HepG2 (cell line): ENCODE results near the gene ZNF227. TPM values are rescaled to one million over a fixed set of nuclear protein-coding genes. Genes with fewer than 3 reads are reported as not detected.

Experiments used
- ADNP ChIP-seq: sonication (generic); formaldehyde crosslinking; IDR thresholded peaks from 2 replicates; pipeline ENCODE4 v1.4.0; 2020; ENCODE audit warnings: missing genetic modification reagents
- ELF3 ChIP-seq: IDR thresholded peaks from 2 replicates; pipeline ENCODE4 v1.6.1; 2016; ENCODE audit warnings: missing genetic modification reagents, missing compliant biosample characterization
- ELF4 ChIP-seq: sonication (generic); formaldehyde crosslinking; IDR thresholded peaks from 2 replicates; pipeline ENCODE4 v1.5.0; 2020; ENCODE audit warnings: missing genetic modification reagents, mild to moderate bottlenecking, moderate library complexity, borderline replicate concordance
- ETV5 ChIP-seq: IDR thresholded peaks from 2 replicates; pipeline ENCODE4 v1.6.1; 2018; ENCODE audit warnings: missing biosample characterization, missing genetic modification reagents, inconsistent platforms, borderline replicate concordance
- RAD51 ChIP-seq: fragments of 450-650 bp; IDR thresholded peaks from 2 replicates; pipeline ENCODE4 v1.6.1; 2016; ENCODE audit warnings: borderline replicate concordance
- RBM39 ChIP-seq: fragments of 200-400 bp; formaldehyde crosslinking; IDR thresholded peaks from one replicate; pipeline ENCODE4 v1.6.1; 2018; ENCODE audit warnings: antibody characterized with exemption, mild to moderate bottlenecking, low read depth, low read length; ENCODE audit not compliant: poor library complexity, severe bottlenecking
- SOX5 ChIP-seq: IDR thresholded peaks from 2 replicates; pipeline ENCODE4 v1.6.1; 2016; ENCODE audit warnings: borderline replicate concordance
- SUZ12 ChIP-seq: fragments of 150-350 bp; IDR thresholded peaks from 2 replicates; pipeline ENCODE4 v1.6.1; 2014; ENCODE audit warnings: low read depth, low read length
- TCF7 ChIP-seq: sonication (generic); IDR thresholded peaks from 2 replicates; pipeline ENCODE4 v1.6.1; 2016; ENCODE audit warnings: antibody characterized with exemption, low read depth
- ZBTB3 ChIP-seq: sonication (generic); formaldehyde crosslinking; IDR thresholded peaks from 2 replicates; pipeline ENCODE4 v1.4.0; 2020; ENCODE audit warnings: low read depth, mild to moderate bottlenecking, moderate library complexity, missing genetic modification reagents, borderline replicate concordance
- ZBTB40 ChIP-seq, 2 experiments: fragments of 450-650 bp in 1 of 2; sonication (generic) in 1 of 2; formaldehyde crosslinking in 1 of 2; IDR thresholded peaks; 2 replicates each; pipeline versions ENCODE4 v1.6.1 to v1.8.0; 2016 to 2022; ENCODE audit warnings: antibody characterized with exemption in 1 of 2, mild to moderate bottlenecking in 1 of 2, missing genetic modification reagents in 1 of 2
- ZBTB44 ChIP-seq: sonication (generic); formaldehyde crosslinking; IDR thresholded peaks from 2 replicates; pipeline ENCODE4 v1.4.0; 2020; ENCODE audit warnings: missing genetic modification reagents
- ZNF230 ChIP-seq: sonication (generic); formaldehyde crosslinking; IDR thresholded peaks from 2 replicates; pipeline ENCODE4 v1.4.0; 2020; ENCODE audit warnings: mild to moderate bottlenecking, missing genetic modification reagents
- ZNF362 ChIP-seq: sonication (generic); formaldehyde crosslinking; IDR thresholded peaks from 2 replicates; pipeline ENCODE4 v1.4.0; 2020; ENCODE audit warnings: missing genetic modification reagents, mild to moderate bottlenecking, borderline replicate concordance
- ZNF556 ChIP-seq: sonication (generic); formaldehyde crosslinking; IDR thresholded peaks from 2 replicates; pipeline ENCODE4 v1.4.0; 2020; ENCODE audit warnings: mild to moderate bottlenecking, missing genetic modification reagents, borderline replicate concordance
- ZNF605 ChIP-seq: sonication (generic); formaldehyde crosslinking; IDR thresholded peaks from 2 replicates; pipeline ENCODE4 v1.8.0; 2022; ENCODE audit warnings: mild to moderate bottlenecking, missing genetic modification reagents
- ZNF740 ChIP-seq: sonication (generic); formaldehyde crosslinking; IDR thresholded peaks from 2 replicates; pipeline ENCODE4 v1.4.0; 2020; ENCODE audit warnings: missing genetic modification reagents
- polyA plus RNA-seq, 8 experiments: library from polyadenylated mRNA; depleted of rRNA in 3 of 8; stranded (reverse) in 7 of 8; unstranded in 1 of 8; fragments of >200 nt; fragmentation: Illumina TruSeq in 4 of 8; extraction: Trizol in 4 of 8; gene quantifications; 2 replicates each; pipeline versions ENCODE4 v1.2.1 to v1.2.3, GENCODE V29; 2011 to 2016; ENCODE audit warnings: low read depth in 4 of 8, missing spikeins in 1 of 8, mixed read lengths in 1 of 8; ENCODE audit not compliant: insufficient read depth in 1 of 8
- total RNA-seq, 5 experiments: library from RNA; depleted of rRNA; stranded (reverse); fragments of >200 nt; fragmentation: Illumina TruSeq; extraction: Trizol; gene quantifications; 2 replicates each; pipeline ENCODE4 v1.2.3, GENCODE V29; 2016; ENCODE audit warnings: low read depth in 1 of 5

ZNF227 gene
- total and polyA plus RNA-seq, 2 of the 13 experiments (the other 11 are each of a cell fraction or from before 2014, with no cell fraction given): 3.1 to 16.8 TPM

GRCh38 chr19:44207126-44207803 is 5.1 kb upstream of the ZNF227 start (continued):
- TF ChIP-seq ZBTB44 (CRISPR knock-in tag) (no peak), ADNP (CRISPR knock-in tag) (no peak), ELF3 (CRISPR knock-in tag) (peak; percentile 97), RAD51 (no peak), SOX5 (CRISPR knock-in tag) (no peak), TCF7 (no peak), ZNF362 (CRISPR knock-in tag) (peak; percentile 69), ELF4 (CRISPR knock-in tag) (peak; percentile 98), ZNF230 (peak; percentile 57; the same call in 1 of the 2 replicates), RBM39 (no peak), SUZ12 (peak; percentile 75), ZBTB3 (CRISPR knock-in tag) (no peak), ZNF556 (CRISPR knock-in tag) (peak; percentile 83; the same call in 1 of the 2 replicates), ZNF740 (CRISPR knock-in tag) (no peak), ZNF605 (CRISPR knock-in tag) (0 out of 2 replicates have a peak, but pooled peaks have one; percentile 56), ZBTB40 (IDR thresholded peaks at IDR 0.05) (peak; percentile 84), ZBTB40 (CRISPR knock-in tag; IDR thresholded peaks at IDR 0.05) (no peak; the same call in 1 of the 2 replicates), ETV5 (CRISPR knock-in tag) (peak; percentile 69; the same call in 1 of the 2 replicates)
